ENCODE results near the gene KCNN3.

KCNN3 gene

DNA sequence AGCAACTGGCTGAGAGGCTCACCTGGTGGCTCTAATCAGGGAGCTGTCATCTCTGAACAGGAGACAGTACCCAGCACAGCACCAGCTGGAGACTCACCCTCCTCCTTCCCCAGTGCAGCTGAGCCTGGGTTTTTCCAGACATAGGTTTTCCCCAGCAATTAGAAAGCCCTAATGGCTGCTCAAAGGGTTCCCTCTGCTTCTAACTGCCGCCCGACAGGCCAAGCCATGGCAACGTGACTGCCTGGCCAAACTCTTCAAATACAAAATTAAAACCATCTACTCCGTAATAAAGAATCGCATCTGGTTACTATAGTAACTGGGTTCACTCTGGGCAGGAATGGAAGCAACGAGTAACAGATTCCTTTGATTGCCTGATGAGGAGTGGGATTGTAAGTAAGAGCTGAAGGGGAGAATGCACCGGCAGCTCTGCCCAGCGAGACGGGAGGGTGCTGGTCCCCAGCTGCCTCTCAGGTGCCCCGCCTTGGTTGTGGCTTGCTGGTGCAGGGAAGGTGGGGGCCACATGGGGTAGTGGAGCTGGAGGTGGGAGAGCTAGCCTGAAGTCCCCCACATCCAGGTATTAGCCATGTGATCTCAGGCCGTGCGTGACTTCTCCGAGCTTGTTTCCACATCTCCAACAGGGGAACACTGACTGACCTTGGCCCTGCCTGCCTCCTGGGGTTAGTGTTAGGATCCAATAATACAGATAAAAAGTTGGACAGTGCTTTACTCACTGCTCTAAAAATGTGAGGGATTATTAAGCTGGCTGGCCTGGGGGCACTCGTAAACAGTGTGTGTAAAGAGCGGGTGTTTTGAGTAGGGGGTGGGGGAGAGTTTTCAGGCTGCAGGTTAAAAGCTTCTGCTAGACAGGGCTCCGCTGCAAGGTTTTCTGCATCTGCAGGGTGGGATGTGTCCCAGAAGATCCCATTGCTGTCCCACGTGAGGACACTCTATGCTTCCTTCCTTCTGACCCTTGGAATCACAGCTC, 94.2 kb downstream of the KCNN3 start:
- in situ Hi-C loops (cut with MboI; ENCODE audit: low sequenced_read_pairs): no loop called here

DNA sequence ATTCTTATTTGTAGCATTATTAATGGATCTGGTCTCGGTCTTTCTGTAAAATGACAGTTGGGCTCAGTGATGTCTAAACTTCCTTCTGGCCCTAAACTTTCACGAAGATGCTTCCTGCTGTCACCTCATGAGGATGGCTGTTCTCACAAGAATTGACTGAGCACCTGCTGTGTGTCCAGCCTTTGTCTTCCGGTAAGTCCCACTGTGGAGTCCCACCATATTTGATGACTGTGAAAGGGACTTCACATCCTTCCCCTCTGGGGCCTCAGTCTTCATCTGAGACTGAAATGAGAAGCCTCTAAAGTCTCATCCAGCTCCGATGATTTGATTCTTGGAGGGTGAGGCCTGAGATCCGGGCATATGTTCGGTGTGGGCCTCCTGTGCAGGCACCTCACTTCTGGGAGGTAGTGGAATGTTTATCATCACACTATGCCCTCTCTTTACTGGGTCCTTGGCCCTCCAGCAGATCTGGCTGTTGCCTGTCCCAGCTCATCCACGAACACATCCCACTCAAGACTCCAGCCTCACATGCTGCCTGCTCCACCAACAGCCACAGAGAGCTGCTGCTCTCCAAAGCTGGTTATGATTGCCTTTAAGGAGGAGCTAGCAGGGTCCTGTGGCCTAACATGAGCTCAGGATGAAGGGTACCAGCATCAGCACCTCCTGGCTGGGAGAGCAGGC, 95.8 kb downstream of the KCNN3 start:
- in situ Hi-C loops (cut with MboI; ENCODE audit: low sequenced_read_pairs): no loop called here

DNA sequence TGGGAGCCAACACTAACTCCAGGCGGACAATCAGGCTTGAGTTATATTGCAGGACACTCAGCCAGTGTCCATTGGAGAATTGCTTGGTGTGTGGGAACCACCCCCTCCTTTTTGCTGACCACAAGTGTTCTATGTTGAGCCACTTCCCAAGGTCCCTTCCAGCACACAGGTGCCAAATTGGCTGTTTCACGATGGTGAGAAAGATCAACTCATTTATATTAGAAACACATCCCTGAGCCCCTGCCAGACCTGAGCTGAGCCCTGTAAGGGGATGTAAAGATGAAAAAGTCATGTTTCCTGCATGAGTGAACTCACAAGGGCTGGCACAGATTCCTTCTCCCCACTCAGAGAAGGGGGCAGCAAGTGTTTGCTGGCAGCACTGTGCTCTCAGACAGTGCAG, 96.5 kb downstream of the KCNN3 start:
- in situ Hi-C loops (cut with MboI; ENCODE audit: low sequenced_read_pairs): no loop called here

DNA sequence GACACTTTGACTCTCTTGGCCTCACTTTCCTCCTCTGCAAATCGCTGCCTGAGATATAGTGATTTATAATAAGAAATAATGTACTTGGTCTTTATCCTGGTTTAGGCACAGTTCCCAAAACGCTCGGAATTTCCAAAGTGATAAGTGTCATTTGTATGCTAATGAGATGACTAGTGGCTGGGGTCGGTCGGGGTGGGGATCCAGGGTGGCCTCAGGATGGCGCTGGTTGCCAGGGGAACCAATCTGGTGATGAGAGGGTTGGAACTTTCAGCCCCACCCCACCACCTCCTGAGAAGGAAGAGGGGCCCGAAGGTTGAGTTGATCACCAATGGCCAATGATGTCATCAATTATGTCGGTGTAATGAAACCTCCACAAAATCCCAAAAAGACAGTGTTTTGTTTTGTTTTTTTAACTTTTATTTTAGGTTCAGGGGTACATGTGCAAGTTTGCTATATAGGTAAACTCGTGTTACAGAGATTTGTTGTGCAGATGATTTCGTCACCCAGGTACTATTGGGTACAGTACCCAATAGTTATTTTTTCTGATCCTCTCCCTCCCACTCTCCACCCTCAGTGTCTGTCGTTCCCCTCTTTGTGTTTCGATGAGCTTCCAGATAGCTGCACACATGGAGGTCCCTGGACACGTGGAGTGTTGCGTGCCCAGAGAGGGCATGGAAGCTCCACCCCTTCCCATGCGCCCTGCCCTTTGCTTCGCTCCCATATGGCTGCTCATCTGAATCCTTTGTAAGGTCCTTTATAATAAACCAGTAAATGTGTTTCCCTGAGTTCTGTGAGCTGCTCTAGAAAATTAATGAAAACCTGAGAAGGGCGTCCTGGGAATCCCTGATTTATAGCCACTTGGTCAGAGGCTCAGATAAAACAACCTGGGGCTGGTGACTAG, 97.2 kb downstream of the KCNN3 start:
- in situ Hi-C loops (cut with MboI; ENCODE audit: low sequenced_read_pairs): no loop called here

DNA sequence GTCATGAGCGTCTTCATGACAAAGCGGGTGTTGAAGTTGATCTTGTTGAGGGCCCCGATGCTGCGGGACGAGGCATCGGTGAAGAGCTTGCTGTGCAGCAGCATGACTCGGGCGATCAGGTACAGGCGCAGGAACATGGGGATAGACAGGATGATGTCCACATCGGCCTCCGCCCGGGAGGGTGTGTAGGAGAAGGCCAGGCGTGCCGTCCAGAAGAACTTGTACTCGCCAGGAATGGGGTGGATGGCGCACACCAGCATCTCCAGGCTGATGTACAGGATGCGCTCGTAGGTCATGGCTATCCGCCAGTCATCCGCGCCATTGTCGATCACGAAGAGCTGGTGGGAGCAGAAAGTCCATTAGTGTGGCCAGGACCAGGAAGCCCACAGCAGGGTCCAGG, 98.0 kb downstream of the KCNN3 start:
- in situ Hi-C loops (cut with MboI; ENCODE audit: low sequenced_read_pairs): no loop called here

DNA sequence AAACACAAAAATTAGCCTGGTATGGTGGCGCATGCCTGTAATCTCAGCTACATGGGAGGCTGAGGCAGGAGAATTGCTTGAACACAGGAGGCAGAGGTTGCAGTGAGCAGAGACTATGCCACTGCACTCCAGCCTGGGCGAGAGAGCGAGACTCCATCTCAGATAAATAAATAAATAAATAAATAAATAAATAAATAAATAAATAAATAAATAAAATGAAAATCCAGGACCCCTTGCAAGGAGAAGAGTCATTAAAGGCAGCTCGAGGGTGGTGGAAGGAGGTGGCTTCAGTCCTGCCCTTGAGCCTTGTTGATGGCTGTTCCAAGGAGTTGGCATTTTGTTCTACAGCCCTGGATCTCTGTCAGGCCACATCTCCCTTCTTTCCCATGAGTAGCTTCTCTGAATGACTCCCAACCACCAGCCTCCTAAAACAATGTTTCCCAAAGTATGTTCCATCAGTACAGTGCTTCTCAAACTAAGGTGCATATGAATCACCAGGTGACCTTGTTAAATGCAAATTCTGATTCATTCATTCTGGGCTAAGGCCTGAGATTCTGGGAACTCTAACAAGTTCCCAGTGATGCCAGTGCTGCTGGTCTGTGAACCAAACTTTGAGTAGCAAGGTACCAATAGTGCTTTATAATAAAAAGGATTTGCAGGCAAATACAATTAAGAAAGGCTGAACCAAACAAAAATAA, 99.0 kb downstream of the KCNN3 start:
- in situ Hi-C loops (cut with MboI; ENCODE audit: low sequenced_read_pairs): no loop called here

DNA sequence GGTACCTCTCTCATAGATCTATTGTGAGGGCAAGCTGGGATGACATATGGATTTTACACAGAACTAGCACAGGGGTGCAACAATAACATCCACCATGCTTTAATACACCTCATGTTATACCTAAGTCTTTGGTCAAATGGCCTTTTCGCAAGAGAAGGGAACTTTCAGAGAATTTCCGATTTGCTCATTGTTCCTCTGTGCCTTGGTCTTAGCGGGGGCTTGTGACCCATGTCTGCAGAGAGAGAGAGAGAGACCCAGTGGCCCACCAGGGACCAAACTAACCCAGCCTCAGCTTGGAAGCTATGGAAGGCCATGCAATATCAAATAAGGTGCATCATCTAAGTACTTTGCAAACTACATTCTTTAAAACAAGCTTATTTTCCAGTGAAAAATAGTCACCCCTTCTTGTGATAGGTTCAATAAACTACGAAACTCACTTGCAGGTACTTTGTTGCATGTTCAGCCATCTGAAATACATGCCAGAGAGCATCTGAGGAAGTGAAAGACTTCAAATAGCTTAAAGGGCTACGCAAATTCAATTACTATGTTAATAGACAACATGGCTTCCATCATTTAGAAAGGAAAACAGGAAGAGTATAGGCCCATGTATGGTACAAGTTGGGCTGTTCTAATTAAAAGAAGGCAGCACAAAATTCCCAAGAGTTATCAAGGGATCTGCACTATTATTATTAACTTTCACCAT, 100.7 kb downstream of the KCNN3 start:
- in situ Hi-C loops (cut with MboI; ENCODE audit: low sequenced_read_pairs): no loop called here

DNA sequence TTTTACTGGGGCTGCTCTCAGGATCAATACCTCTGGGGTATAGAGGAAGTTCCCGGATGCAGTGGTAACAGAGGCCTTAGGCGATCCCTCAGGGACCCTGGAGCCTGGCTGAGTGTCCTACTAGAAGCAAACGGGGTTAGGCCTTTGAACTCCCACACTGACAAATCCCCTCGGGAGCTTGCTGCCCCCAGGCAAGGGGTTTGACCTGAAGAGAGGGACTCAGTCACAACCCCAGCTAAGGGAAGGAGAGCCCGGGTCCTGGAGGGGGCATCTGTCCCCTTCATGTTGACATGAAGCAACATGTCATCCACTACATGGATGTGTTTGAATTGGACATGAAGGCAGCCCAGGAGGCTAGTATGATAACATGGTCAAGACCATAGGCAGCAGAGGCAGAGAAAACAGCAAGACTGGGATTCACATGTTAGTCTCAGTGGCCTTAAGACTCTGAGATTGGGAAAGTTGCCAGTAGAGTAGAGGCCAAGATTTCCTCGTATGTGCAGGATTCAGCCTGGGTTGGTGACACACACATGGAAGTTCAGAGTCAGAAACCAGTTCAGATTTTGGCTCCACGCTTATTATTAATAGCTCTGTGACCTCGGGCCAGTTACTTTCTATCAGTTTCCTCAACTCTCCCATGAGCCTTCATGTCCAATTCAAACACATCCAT, 101.5 kb downstream of the KCNN3 start:
- in situ Hi-C loops (cut with MboI; ENCODE audit: low sequenced_read_pairs): no loop called here

DNA sequence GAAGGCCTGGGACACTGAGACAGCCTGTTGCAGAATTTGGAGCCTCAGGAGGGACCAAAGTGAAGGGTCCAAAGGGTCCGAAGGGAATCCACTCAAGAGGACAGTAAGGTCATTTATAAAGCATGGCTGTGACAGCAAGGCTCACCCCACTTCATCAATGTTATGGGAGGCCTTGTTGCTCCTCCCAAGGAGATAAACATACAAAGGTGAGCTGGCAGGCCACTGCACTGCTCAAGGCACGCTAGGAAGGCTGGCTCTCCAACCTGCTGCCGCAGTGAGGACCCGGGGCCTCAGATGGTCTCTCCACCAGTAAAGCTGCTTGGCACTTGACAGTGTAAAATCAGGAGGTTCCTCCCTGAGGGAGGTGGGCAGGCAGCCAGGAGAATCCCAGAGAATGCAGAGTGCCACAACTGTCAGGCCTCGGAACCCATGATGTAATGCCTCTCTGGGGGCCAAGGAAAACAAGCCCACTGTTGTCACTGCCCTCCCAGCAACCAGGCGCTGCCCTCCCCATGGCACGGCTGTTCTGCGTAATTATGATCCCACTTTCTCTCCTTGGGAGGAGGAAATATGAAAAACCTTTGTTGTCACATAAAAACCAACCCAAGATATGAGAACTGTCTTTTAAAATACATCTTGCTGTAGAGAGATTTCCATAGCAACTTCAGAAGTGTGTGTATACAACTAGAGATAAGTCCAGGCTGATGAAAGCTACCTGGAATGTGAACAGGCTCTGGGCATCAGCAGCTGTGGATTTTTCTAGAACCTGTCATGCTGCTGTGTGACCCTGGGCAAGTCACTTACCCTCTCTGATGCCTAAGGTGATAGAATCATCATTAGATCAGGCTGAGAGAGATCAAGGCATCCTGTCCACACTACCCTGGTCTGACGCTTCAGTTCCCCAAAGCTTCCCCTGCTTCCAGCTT, 102.5 kb downstream of the KCNN3 start:
- in situ Hi-C loops (cut with MboI; ENCODE audit: low sequenced_read_pairs): no loop called here

DNA sequence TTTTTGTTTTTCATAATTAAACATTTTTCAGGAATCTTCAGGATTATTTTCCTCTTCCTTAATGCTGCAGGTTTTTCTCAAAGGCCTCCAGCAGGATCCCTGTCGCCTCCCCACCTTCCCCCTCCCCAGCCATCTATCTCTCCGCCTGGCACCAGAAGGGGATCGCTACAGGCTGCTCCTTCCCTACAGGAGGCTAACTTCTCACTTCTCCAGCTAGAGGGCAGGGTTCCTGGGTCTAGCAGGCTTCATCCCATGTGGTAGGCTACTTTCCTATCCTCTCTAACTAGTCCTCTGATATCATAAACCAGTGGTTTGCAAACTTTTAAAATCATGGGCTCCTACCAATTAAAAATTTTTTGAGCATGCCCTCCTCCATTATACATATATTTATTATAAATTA, 104.1 kb downstream of the KCNN3 start:
- in situ Hi-C loops (cut with MboI; ENCODE audit: low sequenced_read_pairs): no loop called here

DNA sequence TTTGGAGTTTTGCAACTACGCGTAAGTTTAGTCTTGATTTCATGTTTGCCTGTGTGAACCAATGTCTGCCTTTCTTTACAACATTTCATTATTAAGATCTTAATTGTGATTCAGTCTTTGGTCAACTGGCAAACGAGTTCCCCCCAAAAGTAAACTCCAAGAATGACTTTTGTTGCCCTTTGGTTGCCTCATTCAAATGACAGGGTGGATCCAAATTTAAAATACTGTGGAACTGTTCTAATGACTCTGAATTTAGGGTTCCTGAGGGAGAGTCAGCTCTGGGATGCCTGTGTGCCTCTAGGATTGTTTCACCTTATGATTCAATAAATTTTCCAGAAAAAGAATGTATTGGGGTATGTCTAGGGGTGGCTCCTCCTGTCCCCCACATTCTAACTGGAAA, 105.3 kb downstream of the KCNN3 start:
- in situ Hi-C loops (cut with MboI; ENCODE audit: low sequenced_read_pairs): no loop called here

DNA sequence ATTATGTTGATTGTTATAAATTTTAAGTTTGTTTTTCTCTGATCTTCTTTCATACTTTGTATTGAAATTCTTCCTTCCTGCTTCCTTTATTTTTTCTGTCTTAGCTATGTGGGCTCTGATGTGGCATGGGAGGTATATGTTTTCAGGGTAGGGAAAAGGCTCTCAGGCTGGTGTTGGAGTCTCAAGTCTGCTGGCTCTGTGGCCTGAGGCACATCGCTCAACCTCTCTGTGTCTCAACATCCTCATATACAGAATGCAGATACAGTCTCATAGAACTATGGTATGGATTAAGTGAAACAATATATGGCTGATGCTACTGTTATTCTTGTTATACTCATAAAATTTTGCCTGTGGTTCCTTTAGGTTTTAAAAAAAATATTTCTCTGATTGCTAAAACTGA, 105.9 kb downstream of the KCNN3 start:
- in situ Hi-C loops (cut with MboI; ENCODE audit: low sequenced_read_pairs): no loop called here

DNA sequence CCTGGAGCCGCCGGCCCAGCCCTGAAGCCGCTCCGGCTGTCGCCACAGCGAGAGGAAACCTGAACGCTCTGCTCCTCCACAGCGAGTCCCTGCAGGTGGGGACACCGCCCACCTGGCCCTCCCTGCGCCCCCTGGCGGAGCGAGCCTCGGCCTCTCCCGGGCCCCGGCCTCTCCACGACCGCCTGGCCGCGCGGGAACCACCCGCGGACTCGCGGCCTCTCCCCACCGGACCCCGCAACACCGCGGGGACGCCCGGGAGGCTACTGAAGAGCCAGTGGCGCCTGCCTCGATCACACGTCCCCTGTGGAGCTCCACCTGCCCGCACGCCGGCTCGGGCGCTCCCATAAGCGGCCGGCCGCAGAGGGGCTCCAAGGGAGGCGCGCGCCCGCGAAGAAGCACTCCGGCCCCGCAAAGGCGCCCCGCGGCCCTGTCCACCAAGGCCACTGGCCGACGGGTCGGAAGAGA, 109.6 kb downstream of the KCNN3 start:
- in situ Hi-C loops (cut with MboI; ENCODE audit: low sequenced_read_pairs): no loop called here

DNA sequence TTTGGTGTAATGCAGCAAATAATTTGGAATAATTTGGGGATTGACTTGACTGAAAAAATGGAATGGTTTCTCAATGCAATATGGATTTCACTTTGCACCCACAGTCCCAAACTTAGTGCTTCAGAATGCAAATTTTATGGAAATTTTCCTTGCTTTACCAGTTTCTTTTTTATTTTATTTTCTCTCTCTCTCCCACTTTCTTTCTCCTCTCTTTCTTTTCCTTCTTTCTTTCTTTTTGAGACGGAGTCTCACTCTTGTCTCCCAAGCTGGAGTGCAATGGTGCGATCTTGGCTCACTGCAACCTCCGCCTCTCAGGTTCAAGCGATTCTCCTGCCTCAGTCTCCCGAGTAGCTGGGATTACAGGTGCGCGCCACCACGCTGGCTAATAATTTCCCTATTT, 110.3 kb downstream of the KCNN3 start:
- in situ Hi-C loops (cut with MboI; ENCODE audit: low sequenced_read_pairs): no loop called here

DNA sequence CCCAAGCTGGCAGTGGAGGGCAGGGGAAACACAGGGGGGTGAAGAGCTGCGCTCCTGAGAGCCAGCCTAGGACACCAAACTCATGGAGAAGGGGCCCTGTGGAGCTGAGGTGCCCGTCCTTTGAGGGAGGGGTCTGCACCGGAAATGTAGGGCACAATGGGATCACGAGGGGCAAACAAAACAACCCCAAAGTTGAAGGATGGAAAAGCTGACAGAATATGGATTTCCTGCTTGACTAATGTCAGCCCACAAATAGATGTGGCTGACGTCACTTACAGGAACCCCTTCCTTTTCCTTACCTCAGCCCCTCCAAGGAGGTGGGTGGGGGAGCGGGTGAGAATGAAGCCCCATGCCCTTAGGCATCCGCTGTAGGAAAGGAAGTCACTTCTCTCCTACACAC, 110.9 kb downstream of the KCNN3 start:
- in situ Hi-C loops (cut with MboI; ENCODE audit: low sequenced_read_pairs): no loop called here

DNA sequence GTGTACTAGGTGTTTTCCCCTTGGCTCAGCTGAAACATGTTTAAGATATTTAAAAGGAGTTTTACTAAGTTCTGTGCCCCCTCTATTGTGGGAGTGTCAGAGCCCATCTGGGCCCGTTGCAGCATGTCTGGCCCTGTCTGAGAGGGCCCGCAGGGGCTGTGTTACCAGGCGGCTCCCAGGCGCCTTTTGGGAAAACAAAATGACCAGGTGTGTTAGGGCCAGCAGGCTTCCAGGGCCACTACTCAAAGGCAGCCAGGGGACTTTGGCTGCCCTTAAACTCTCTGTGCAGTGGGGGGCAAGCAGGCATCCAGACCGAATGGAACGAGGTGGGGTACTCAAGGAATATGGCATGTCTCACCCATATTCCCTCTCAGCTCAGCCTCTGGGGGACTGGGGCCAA, 111.7 kb downstream of the KCNN3 start:
- in situ Hi-C loops (cut with MboI; ENCODE audit: low sequenced_read_pairs): no loop called here

DNA sequence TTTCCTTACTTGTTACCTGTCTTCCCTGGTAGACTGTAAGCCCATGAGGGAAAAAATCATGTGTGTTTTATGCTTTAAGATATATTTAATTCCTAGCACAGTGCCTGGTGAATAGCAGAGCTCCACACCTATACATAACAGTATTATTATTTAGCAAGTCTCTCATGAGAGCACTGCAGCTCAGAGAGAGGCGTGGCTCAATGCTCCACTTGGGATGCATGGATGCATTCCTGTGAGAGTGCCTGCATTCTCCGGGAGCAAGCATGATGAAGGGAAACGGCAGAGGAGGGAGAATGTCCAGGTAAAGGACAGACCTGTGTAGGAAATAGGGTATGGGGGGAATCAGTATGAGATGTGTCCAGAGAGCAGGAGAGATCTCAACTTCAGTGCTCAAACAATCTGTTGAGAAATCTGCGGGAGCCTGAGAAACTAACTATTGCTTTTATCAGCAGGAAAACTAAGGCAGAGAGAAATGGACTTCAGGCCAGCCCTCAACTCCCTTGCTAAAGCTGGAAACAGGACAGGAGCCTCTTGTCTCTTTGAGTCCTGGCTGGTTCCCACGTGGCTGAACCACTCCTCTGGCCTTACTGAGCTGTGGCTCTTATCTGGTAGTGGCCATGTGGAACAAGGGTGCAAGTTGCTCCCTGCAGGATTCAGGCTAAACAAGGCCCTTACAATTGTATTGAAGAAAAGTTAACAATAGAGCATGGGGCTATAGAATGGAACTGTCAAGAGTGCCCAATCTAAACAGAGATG, 113.1 kb downstream of the KCNN3 start:
- in situ Hi-C loops (cut with MboI; ENCODE audit: low sequenced_read_pairs): no loop called here
